GM18519 (cell line): ENCODE results near the gene MANBA.
A peak's percentile ranks its signal among the peaks of the same experiment; 100 is the strongest.
"Not testable (repeated sequence)": the region's sequence is repeated elsewhere in the genome, so short reads cannot be mapped to it uniquely, and the experiment has no call there.

Source experiments
- ATAC-seq: cut with Tn5 transposase; IDR thresholded peaks from one replicate; pipeline ENCODE4 v1.9.1; 2021; ENCODE audit warnings: mild to moderate bottlenecking, moderate library complexity; ENCODE audit not compliant: unreplicated experiment, low FRiP score

Gene MANBA

DNA sequence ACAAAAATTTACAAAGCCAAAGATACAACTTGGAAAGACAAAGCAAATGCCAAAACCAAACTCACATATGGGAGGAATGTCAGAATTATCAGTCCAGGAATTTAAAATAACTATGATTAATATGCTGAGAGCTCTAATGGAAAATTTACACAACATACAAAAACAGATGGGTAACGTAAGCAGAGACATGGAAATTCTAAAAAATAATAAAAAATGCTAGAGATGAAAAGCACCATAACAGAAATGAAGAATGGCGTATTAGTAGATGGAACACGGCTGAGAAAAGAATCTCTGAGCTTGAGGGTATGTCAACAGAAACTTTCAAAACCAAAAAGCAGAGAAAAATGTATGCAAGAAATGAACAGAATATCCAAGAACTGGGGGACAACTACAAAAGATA is 4.1 kb upstream of the MANBA start:
- ATAC-seq: no peak

DNA sequence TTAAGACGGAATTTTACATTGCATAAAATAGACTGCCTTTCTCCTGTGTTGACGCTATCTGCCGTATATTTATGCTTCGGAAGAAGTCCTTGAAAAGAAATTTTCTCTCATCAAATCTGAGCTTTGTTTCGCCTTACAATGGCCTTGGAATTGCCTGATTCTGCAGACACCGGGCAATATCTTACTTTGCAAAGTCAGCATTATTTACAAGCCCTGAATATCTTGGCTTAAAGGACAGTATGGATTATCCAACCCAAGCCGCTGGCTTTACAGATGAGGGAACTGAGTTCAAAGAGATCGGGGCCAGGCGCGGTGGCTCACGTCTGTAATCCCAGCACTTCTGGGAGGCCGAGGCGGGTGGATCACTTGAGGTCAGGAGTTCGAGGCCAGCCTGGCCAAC is 1.1 kb upstream of the MANBA start:
- ATAC-seq: no peak

DNA sequence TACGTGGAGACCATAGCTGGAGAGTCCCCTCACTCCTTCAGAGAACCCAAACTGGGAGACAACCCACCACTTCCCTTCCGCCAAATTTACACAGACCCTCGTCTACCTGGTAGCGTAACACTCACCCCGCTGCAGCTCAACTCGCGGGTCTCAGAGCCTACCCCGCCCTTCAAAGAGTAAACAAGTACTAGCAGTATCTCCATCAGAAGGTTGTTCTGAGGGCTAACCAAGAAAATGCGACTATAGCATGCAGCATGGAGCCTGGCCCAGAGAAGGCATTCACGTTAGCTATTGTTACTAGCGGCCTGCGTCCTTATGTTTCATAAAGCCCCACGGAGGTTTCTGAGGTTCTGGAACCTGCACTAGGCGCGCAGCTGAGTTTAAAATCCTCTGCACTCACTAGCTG is 531 bp upstream of the MANBA start:
- ATAC-seq: peak; percentile 0

DNA sequence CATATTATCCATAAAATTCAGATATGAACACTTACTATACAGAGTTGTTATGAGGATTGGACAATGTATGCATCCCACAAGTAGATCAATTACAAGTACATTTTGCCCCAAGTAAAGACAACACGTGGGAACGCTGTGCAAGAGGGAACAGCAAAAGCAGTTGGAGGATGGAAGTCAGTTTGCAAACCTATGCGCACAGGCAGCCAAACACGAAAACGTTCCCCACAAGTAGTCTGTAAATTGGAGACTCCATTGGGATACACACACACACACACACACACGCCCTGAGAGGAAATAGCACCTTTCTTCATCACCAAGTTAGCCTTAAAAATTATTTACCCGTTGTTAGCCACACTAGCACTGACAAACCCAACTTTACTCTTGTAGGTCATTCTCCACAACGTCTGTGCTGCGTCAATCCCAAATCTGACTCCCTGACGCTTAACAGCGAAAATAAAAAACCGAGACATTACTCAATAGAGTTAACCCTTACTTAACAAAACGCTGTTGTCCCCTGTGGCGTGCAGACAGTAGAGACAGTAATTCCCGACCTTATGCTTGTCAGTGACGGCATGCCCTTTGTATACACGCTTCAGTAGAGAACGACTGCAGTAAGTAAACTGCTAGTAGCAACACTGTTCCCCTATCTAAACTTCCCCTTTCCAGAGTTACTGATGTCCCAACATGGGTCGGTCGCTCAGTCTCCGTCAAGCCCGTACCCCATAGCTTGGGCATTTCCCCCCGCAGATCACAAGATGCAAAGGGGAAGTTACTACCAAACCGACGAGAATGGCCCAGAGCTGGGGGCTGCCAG is 730 bp downstream of the MANBA start:
- ATAC-seq: peak; percentile 54

DNA sequence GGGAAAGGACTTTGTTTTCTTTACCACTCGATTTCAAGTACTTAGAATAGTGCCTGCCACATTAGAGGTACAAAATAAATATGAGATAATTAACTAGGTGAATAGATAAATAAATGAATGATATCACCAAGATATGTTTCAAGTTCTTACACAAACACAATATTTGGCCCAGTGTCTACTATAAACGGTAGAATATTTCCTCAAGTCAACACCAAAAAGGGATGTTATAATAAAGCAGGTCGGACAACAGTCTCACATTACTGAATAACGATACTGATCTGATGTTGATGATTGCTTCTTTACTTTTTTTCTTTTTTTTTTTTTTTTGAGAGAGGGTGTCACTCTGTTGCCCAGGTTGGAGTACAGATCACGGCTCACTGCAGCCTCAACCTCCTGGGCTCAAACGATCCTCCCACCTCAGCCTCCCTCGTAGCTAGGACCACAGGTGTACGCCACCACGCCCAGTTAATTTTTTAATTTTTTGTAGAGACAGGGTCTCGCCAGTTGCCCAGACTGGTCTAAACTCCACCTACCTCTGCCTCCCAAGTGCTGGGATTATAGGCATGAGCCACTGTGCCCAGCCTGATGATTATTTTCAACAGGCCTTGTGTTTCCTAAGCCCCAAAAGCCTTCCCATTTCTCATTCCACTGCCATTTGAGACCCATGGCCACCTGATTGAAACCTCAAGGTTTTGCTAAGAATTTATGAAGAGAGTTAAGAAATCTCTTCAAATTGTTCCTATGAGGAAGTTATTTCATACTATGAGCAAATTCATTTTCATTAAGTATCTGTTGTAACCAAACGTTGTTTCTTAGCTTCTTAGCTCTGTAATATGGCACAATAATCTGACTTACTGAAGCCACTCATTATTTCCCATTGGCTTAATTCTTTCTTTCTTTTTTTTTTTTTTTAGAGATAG is 2.3 kb downstream of the MANBA start:
- ATAC-seq: no peak

DNA sequence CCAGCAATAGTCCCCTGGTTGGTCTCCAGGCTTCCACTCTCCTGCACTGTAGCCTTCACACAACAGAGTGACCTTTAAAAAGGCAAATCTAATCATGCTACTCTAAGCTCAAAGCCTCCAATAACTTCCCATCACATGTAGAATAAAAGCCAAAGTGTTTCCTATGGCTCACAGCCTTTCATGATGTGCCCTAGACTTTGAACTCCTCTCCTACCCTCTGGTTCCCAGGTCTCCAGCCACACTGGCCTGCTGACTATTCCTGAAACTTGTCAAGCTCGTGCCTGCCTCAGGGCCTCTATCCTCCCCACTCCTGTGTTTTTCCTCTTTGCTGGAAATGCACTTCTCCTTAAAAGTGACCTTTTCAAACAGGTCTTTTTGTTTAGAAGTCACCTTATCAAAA is 3.1 kb downstream of the MANBA start:
- ATAC-seq: no peak

DNA sequence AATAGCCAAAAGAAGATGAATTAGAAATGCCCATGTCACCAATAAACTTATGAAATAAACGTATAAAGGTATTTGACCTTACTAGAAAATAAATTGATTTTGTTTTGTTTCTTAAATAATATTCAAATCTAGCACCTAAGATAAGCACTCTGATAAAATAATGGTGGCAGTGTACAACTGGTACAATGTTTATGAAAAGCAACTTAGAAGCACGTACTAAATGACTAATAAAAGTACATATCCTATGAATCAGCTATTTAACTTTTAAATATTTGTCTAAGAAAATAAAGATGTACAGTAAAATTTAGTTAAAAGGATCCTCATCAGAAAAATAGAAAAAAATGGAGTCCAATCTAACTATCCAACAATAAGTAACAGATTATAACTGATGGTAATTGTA is 6.7 kb downstream of the MANBA start:
- ATAC-seq: no peak

DNA sequence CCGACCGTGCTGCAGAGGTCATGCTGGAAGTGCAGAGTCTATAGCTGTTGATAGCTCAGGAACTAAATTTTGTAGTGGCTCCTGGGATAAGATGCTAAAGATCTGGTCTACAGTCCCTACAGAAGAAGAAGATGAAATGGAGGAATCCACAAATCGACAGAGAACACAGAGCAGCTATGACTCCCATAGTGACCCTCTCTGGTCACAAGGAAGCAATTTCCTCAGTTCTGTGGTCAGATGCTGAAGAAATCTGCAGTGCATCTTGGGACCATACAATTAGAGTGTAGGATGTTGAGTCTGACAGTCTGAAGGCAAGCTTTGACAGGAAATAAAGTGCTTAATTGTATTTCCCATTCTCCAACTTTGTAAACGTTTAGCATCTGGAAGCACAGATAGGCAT is 8.8 kb downstream of the MANBA start:
- ATAC-seq: no peak

DNA sequence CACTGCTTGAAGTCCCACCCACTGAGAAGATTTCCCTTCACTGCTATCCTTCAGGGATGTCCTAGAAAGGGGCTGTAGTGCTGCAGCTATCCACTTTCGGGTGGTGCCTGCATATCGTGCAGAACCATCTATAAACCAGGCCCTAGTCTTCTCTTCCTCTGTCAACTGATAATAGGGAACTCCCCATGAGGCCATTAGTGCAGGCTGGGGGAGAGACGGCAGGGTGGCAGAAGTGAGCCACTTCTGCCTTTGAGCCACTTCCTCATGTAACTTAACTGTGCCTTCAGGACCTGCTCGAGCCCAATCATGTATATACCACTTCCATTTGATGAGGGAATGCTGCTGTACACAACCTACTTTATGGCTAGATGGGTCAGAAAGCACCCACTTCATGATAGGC is 17.4 kb downstream of the MANBA start:
- peak; percentile 99 for ATAC-seq

DNA sequence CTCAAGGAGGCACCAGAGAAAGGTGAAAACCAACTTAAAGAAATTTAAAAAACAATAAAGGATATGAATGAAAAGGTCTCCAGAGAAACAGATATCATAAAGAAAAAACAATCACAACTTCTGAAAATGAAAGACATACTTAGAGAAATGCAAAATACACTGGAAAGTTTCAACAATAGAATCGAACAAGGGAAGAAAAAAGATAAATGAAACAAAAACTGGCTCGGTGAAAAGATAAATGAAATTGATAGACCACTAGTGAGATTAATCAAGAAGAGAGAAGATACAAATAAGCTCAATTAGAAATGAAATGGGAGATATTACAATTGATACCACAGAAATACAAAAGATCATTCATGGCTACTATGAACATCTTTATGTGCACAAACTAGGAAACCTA is 22.0 kb downstream of the MANBA start:
- not testable (repeated sequence) for ATAC-seq

DNA sequence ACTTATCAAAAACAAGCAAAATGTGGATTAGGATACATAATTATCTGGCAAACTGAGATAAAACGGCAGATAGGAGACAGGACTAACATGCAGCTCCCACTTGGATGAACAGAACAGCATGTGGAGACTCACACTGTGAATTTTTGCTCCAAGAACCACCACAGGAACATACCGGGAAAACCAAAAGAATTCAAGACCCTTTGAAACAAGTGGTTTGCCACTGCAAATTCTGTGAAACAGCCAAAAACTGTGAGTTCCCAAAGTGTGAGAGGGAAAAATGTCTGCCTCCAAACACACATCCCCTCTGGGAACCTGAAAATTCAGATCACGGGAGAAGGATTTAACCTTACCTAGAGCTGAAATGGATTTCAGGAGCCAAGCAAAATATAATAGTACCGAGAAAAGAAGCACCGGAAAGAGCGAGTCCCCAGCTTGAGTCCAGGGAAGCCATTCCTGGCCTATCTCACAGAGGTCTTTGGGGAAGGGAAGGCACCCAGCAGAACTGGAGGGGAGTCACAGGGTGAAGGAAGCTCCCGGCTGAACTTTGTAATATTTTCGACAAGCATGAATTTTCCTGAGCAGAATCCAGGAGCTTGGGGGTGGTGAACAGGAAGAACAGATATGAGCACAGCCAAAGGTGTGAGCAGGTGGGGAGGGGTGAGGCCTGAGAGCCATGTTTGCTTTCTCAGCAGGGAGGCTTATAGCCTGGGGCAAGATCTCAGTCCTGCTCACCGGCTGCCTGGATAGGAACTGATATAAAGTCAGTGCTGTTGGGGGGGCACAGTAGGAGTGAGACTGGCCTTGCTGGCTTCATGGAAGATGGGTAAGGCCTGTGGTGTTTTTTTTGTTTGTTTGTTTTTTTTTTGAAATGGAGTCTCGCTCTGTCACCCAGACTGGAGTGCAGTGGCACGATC is 23.9 kb downstream of the MANBA start:
- no peak for ATAC-seq

DNA sequence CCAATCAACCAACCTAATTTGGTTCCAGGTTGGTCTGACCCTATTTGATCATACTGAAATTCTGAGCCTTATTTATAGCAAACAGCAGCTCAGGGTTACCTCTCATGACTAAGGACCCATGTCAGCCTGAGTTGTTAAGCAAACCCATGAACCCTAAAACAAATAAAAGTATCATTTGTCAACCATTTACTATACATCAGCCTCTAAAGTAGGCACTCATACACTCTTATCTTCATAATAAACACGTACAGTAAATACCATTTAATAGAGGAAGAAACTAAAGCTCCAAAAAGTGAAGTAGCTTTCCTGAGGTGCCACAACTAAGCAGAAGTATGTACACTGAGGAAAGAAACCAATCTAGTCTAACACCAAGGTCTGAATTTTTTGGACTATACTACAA is 25.2 kb downstream of the MANBA start:
- no peak for ATAC-seq

DNA sequence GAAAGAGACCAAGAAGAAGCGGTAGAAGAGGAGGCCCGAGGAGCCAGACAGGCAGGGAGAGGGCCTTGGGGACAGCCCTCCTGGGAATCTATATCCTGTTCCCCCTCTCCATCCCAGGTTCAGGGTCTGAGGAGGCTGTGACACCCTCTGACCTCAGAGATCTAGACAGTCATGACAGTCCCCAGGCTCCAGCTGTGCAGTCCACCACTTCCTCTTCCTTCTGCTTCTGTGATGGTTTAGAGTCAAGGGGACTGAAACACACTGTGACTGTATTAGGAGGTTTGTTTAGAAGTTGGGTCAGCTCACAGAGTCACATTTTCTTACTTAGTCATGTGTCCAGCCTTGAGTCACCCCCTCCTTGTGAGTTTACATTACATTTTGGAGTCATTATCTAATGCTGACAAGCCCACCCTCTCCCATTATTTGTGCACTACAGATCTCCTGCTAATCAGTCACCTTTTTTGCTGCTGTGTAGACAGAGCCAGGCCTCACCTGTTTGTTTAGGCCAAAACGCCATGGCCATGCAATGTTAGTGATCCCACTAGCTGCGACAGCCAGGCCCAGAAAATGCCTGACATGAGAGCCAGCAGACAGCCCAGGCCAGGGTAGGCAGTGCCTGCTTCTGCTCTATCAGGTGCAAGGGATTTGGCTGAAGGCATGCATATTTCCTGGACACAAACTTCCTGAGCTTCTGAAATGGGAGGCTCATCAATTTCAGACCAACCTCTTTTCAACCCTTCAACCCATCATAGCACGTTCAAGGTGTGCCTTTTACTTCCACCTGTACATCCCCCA is 26.0 kb downstream of the MANBA start:
- ATAC-seq: peak; percentile 99

DNA sequence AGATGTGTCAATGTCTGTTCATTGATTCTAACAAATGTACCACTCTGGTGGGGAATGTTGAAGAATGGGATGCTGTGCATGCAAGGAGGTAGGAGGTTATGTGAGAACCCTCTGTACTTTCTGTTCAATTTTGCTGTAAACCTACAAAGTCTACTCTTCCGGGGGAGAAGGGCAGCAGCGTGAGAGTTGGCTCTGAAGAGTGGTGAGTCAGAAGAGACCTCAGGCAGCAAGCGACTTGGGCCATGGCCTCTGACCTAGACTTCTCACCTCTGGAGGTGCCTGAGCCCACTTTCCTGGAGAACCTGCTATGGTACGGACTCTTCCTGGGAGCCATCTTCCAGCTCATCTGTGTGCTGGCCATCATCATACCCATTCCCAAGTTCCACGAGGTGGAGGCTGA is 26.7 kb downstream of the MANBA start:
- no peak for ATAC-seq

DNA sequence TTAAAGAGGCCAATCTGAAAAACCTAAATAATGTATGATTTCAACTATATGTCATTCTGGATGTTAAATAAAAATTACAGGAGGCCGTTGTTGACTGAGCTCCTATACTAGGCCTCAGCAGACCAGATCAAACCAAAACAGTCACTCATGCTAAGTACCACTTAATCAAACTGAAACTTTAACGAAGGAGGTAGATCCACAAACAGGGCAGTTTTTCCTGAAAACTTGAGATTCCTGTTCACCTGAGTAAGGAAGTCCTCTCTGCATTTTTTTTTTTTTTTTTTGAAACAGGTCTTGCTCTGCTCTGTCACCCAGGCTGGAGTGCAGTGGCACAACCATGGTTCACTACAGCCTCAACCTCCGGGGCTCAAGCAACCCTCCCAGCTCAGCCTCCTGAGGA is 27.7 kb downstream of the MANBA start:
- no peak for ATAC-seq

DNA sequence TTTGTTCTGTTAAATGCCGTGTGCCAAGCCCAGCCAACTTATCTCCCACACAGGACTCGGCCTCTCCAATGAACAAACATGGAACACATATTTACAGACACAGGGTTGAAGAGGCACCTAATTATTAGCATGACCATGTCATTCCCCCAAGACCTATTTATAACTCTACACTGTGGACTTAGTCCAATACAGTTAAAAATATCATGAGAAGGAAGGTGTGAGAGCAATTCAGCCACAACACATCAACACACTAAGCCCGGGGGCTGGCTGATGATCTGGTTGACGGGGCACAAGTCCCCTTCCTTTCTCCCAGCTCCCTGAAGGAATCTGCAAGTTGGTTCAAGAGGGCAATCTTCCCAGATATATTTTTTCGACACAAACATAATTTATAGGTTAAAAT is 28.1 kb downstream of the MANBA start:
- ATAC-seq: no peak

DNA sequence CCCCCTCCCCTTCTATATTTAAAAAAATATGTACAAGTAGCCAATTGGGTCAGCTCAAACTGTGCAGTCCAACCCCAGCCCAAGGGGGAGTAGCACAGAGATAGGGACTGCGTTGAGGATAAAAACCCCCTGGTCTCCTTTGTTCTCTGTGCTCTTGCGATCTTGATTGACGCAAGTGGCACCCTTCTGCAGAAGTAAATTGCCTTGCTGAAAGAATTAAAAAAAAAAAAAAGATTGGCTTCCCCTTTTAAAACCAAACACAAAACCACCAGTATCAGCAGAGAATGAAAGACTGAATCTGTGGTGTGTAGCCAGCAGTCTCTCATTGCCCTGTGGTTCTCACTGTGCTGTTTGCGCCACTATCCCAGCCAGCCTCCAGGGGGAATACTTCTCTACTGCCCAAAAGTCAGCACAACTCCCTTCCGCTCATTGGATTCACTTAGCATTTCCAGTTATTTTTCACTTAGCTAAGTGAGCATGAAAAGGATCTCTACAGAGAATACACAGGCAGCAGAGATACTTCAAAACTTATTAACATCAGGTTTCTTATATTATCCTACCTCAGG is 29.7 kb downstream of the MANBA start:
- no peak for ATAC-seq

DNA sequence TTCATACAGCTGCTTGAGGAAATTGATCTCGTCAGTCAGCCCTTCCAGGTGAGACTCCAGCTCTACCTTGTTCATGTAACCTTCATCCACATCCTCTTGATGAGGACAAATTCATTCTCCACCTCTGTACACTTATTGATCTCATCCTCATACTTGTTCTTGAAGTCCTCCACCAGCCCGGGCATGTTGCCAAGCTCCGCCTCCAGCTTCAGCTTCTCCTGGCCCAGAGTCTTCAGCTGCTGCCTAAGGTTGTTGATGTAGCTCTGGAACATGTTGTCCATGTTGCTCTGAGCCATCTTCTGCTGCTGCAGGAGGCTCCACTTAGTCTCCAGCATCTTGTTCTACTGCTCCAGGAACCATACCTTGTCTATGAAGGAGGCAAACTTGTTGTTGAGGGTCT is 31.3 kb downstream of the MANBA start:
- ATAC-seq: not testable (repeated sequence)

DNA sequence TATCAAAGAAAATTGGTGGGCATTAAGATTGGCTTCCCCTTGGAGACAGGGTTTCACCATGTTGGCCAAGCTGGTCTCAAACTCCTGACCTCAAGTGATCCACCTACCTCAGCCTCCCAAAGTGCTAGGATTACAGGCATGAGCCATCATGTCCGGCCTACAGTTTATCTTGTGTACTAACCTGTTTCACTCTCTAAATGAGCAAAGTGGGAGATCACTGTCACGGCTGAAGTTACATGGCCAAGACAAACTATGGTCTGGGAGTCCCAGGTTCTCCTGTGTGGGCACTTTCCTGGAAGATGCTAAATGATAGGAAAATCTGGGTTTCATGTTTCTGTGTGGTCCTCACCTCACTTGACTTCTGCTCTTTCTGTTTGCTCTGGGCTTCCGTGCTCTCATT is 33.8 kb downstream of the MANBA start:
- ATAC-seq: not testable (repeated sequence)

DNA sequence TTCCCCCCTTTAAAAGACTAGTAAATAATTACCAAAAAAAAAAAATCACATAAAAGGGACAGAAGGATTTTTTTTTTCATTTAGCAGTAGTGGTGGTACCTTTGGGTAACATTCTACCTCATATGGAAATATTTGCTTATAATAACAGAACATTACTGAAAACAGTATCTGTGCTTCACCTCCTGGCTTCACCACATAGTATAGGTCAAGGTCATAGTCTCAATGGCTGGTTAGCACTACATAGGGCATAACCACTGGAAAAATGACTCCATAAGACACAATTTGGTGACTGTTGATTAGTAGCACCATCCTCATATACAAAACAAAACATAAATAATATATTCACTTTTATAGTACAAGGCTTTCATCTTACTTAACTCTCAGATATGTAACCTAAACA is 34.7 kb downstream of the MANBA start:
- no peak for ATAC-seq
